PC-9 (cell line): ENCODE data around the gene CREM.

Experiments used
- CTCF ChIP-seq: fragments of 200-600 bp; sonication (generic); conservative IDR thresholded peaks from 2 replicates; pipeline ENCODE4 v1.6.1; 2017; ENCODE audit warnings: mixed run types, antibody characterized with exemption, mild to moderate bottlenecking, moderate library complexity
- EZH2 ChIP-seq: fragments of 200-600 bp; sonication (generic); IDR thresholded peaks from 2 replicates; pipeline ENCODE4 v1.8.0; 2017; ENCODE audit warnings: antibody characterized with exemption, low read depth

- TF ChIP-seq CTCF = no peak
- TF ChIP-seq EZH2 = no peak
These were observed 124.9 kb downstream of the CREM start for GRCh38 chr10:35251373-35252100.
